OCI-M2 (cell line): ENCODE measurements around the gene ABCA1.
"Not testable (repeated sequence)": the region's sequence is repeated elsewhere in the genome, so short reads cannot be mapped to it uniquely, and the experiment has no call there.

Experiments used
- DNase-seq: peaks from one replicate; lab custom pipeline; 2025; ENCODE audit not compliant: unreplicated experiment; lab: John Stamatoyannopoulos, UW

The ABCA1 gene

GRCh38 chr9:104905153-104905901, 22.6 kb downstream of the ABCA1 start:
- no peak for DNase-seq

- no peak for DNase-seq
These were observed 24.3 kb downstream of the ABCA1 start for GRCh38 chr9:104903609-104904008.

GRCh38 chr9:104900871-104901270, 27.1 kb downstream of the ABCA1 start:
- no peak for DNase-seq

GRCh38 chr9:104900324-104900723, 27.6 kb downstream of the ABCA1 start:
- DNase-seq = no peak

GRCh38 chr9:104899759-104900247, 28.2 kb downstream of the ABCA1 start:
- no peak for DNase-seq

- DNase-seq = not testable (repeated sequence)
These were observed 29.6 kb downstream of the ABCA1 start for GRCh38 chr9:104898376-104898775.

- DNase-seq = no peak
These were observed 31.8 kb downstream of the ABCA1 start for GRCh38 chr9:104896131-104896530.

- DNase-seq = no peak
These were observed 32.4 kb downstream of the ABCA1 start for GRCh38 chr9:104895572-104895971.

- DNase-seq = no peak
These were observed 35.3 kb downstream of the ABCA1 start for GRCh38 chr9:104892701-104893100.

- no peak for DNase-seq
These were observed 37.6 kb downstream of the ABCA1 start for GRCh38 chr9:104890433-104890770.

GRCh38 chr9:104885818-104886709, 41.9 kb downstream of the ABCA1 start:
- no peak for DNase-seq

GRCh38 chr9:104883169-104883568, 44.8 kb downstream of the ABCA1 start:
- no peak for DNase-seq

GRCh38 chr9:104882566-104882965, 45.4 kb downstream of the ABCA1 start:
- no peak for DNase-seq

- DNase-seq = no peak
These were observed 45.9 kb downstream of the ABCA1 start for GRCh38 chr9:104882086-104882485.

GRCh38 chr9:104879555-104880309, 48.2 kb downstream of the ABCA1 start:
- no peak for DNase-seq

- DNase-seq = no peak
These were observed 51.4 kb downstream of the ABCA1 start for GRCh38 chr9:104876587-104876986.

GRCh38 chr9:104875897-104876296, 52.1 kb downstream of the ABCA1 start:
- DNase-seq = no peak

- DNase-seq = no peak
These were observed 52.6 kb downstream of the ABCA1 start for GRCh38 chr9:104875320-104875719.

GRCh38 chr9:104873489-104873850, 54.5 kb downstream of the ABCA1 start:
- DNase-seq = no peak

GRCh38 chr9:104872656-104873488, 55.1 kb downstream of the ABCA1 start:
- DNase-seq = no peak
